GM19099 (cell line): ENCODE data around the gene NT5C2.

Experiments
- POLR2A ChIP-seq: IDR thresholded peaks from 3 replicates; pipeline ENCODE4 v1.6.1; 2011; ENCODE audit warnings: low read depth; ENCODE audit not compliant: insufficient read length; ENCODE audit errors: extremely low read depth

NT5C2 gene

GRCh38 chr10:103079100-103079499 lies 114.0 kb downstream of the NT5C2 start:
- TF ChIP-seq POLR2A: no peak

- no peak for TF ChIP-seq POLR2A
Measured at GRCh38 chr10:103078676-103079075, 114.4 kb downstream of the NT5C2 start.

- TF ChIP-seq POLR2A: no peak
Measured at GRCh38 chr10:103078309-103078615, 114.8 kb downstream of the NT5C2 start.

- no peak for TF ChIP-seq POLR2A
Measured at GRCh38 chr10:103077491-103078308, 115.4 kb downstream of the NT5C2 start.

GRCh38 chr10:103077020-103077419 lies 116.1 kb downstream of the NT5C2 start:
- TF ChIP-seq POLR2A: no peak

- TF ChIP-seq POLR2A: no peak
Measured at GRCh38 chr10:103072891-103073290, 120.2 kb downstream of the NT5C2 start.

GRCh38 chr10:103072276-103072675 lies 120.8 kb downstream of the NT5C2 start:
- TF ChIP-seq POLR2A: no peak

- TF ChIP-seq POLR2A: no peak
Measured at GRCh38 chr10:103069453-103070331, 123.4 kb downstream of the NT5C2 start.

- no peak for TF ChIP-seq POLR2A
Measured at GRCh38 chr10:103067956-103068355, 125.1 kb downstream of the NT5C2 start.

- TF ChIP-seq POLR2A: no peak
Measured at GRCh38 chr10:103067484-103067883, 125.6 kb downstream of the NT5C2 start.

- TF ChIP-seq POLR2A: no peak
Measured at GRCh38 chr10:103066141-103067098, 126.7 kb downstream of the NT5C2 start.

- TF ChIP-seq POLR2A: no peak
Measured at GRCh38 chr10:103064956-103065355, 128.1 kb downstream of the NT5C2 start.

- TF ChIP-seq POLR2A: no peak
Measured at GRCh38 chr10:103062854-103063590, 130.1 kb downstream of the NT5C2 start.

GRCh38 chr10:103060575-103060974 lies 132.5 kb downstream of the NT5C2 start:
- TF ChIP-seq POLR2A: no peak
